Naive B cell (primary cell): ENCODE measurements around the gene CCDC183. TPM values are rescaled to one million over a fixed set of nuclear protein-coding genes. Genes with fewer than 3 reads are reported as not detected.

Experiments used
- ATAC-seq, 2 donors: fragments of 150-1000 bp; cut with Tn5 transposase; 2 replicates each; pipeline ENCODE4 v1.10.0; 2021; ENCODE audit warnings: low read depth in 2 of 2, mild to moderate bottlenecking in 2 of 2, moderate library complexity in 2 of 2
- DNase-seq: peaks from one replicate; pipeline ENCODE4 v3.0.0; 2022
- H3K27ac Mint-ChIP-seq, 6 donors: one replicate each; pipeline ENCODE4 v1.8.0; 2020 to 2022; ENCODE audit warnings: mild to moderate bottlenecking in 6 of 6, mixed read lengths in 6 of 6, moderate library complexity in 5 of 6, inconsistent platforms in 2 of 6
- H3K27me3 Mint-ChIP-seq, 3 donors: one replicate each; pipeline ENCODE4 v1.8.0; 2021 to 2022; ENCODE audit warnings: mixed read lengths in 3 of 3, mild to moderate bottlenecking in 1 of 3
- H3K36me3 Mint-ChIP-seq, 2 donors: one replicate each; pipeline ENCODE4 v1.8.0; 2020 to 2022; ENCODE audit warnings: mixed read lengths in 2 of 2, inconsistent platforms in 1 of 2, mild to moderate bottlenecking in 1 of 2
- H3K4me1 Mint-ChIP-seq, 3 donors: one replicate each; pipeline ENCODE4 v1.8.0; 2020 to 2022; ENCODE audit warnings: mixed read lengths in 3 of 3, inconsistent platforms in 1 of 3, mild to moderate bottlenecking in 1 of 3, moderate library complexity in 1 of 3
- H3K4me3 Mint-ChIP-seq, 8 donors: one replicate each; pipeline ENCODE4 v1.8.0; 2020 to 2022; ENCODE audit warnings: mild to moderate bottlenecking in 8 of 8, mixed read lengths in 8 of 8, moderate library complexity in 8 of 8, inconsistent platforms in 2 of 8
- H3K9me3 Mint-ChIP-seq, 7 donors: one replicate each; pipeline ENCODE4 v1.8.0; 2020 to 2022; ENCODE audit warnings: mixed read lengths in 7 of 7, mild to moderate bottlenecking in 5 of 7, inconsistent platforms in 2 of 7, moderate library complexity in 1 of 7
- polyA plus RNA-seq, 6 donors: library from polyadenylated mRNA; unstranded; fragments of 300-500 nt; fragmentation: Illumina TruSeq; gene quantifications; one replicate each; pipeline ENCODE4 v1.2.3, GENCODE V29; 2021; ENCODE audit warnings: low read depth in 6 of 6

CCDC183 gene
- polyA plus RNA-seq, result 1 to 10 TPM in 1 of 6 donors, under 1 TPM in 1, not detected in 4; 0.24 to 1.7 TPM

- no peaks in the 10 kb centered on the region for H3K36me3 Mint-ChIP-seq
- peaks cover 14 to 24% (median 23%) of the 10 kb centered on the region in 3 donors for H3K4me1 Mint-ChIP-seq
- no peaks in the 10 kb centered on the region for H3K9me3 Mint-ChIP-seq
- no peak for ATAC-seq
- peak within 1 kb of the TSS in 5 of 8 donors; percentile 19 to 68 (median 47) for H3K4me3 Mint-ChIP-seq
- no peaks in the 10 kb centered on the region for H3K27me3 Mint-ChIP-seq
- no peak for DNase-seq
- peak within 1 kb of the TSS in 2 of 6 donors; percentile 73 to 93 for H3K27ac Mint-ChIP-seq
These were observed at the start of gene CCDC183 for GRCh38 chr9:136796238-136796774. TSS of gene CCDC183 (plus strand) at chr9:136796338. CDS start at chr9:136796398, 60 bp downstream.

- H3K36me3 Mint-ChIP-seq, result peaks cover 0 to under 1% of the 10 kb centered on the region in 2 donors
- DNase-seq (no peak), ATAC-seq (no peak)
- no peak overlapping the region for H3K27ac Mint-ChIP-seq
- H3K4me3 Mint-ChIP-seq, result peak overlapping the region in 1 of 8 donors; percentile 37
- H3K9me3 Mint-ChIP-seq, result peaks cover 0 to 11% (median 3%) of the 10 kb centered on the region in 7 donors
- no peaks in the 10 kb centered on the region for H3K27me3 Mint-ChIP-seq
- H3K4me1 Mint-ChIP-seq, result peaks cover 41 to 70% (median 63%) of the 10 kb centered on the region in 3 donors
These were observed 49.5 kb upstream of the CCDC183 start for GRCh38 chr9:136746621-136747020.

- Mint-ChIP-seq H3K4me3 (peak overlapping the region in 3 of 8 donors; percentile 8 to 56 (median 37)), H3K9me3 (peaks cover 2 to 19% (median 11%) of the 10 kb centered on the region in 7 donors), H3K36me3 (peaks cover 3 to 8% of the 10 kb centered on the region in 2 donors), H3K27me3 (no peaks in the 10 kb centered on the region), H3K4me1 (peaks cover 41 to 64% (median 63%) of the 10 kb centered on the region in 3 donors), H3K27ac (peak overlapping the region in 5 of 6 donors; percentile 59 to 95 (median 81))
- ATAC-seq (no peak), DNase-seq (no peak)
These were observed 48.7 kb upstream of the CCDC183 start for GRCh38 chr9:136747161-136748060.

GRCh38 chr9:136748201-136748600 lies 47.9 kb upstream of the CCDC183 start, which contains the start of gene LCN6:
TSS of gene LCN6 (minus strand) at chr9:136748525. CDS start at chr9:136748483, 42 bp downstream.
- Mint-ChIP-seq H3K4me3 (peak within 1 kb of the TSS; percentile 60 to 90 (median 78)), H3K36me3 (peaks cover 8 to 15% of the 10 kb centered on the region in 2 donors), H3K9me3 (peaks cover 6 to 25% (median 17%) of the 10 kb centered on the region in 7 donors), H3K27me3 (no peaks in the 10 kb centered on the region), H3K27ac (peak within 1 kb of the TSS; percentile 95 to 99 (median 98)), H3K4me1 (peaks cover 37 to 62% (median 61%) of the 10 kb centered on the region in 3 donors)
- ATAC-seq (no peak), DNase-seq (no peak)

- ATAC-seq, result peak in 1 of 2 donors; percentile 7
- H3K9me3 Mint-ChIP-seq, result peaks cover 6 to 25% (median 17%) of the 10 kb centered on the region in 7 donors
- DNase-seq, result no peak
- H3K4me3 Mint-ChIP-seq, result peak overlapping the region; percentile 60 to 90 (median 78)
- peak overlapping the region; percentile 95 to 99 (median 98) for H3K27ac Mint-ChIP-seq
- peaks cover 8 to 15% of the 10 kb centered on the region in 2 donors for H3K36me3 Mint-ChIP-seq
- H3K4me1 Mint-ChIP-seq, result peaks cover 35 to 54% (median 54%) of the 10 kb centered on the region in 3 donors
- no peaks in the 10 kb centered on the region for H3K27me3 Mint-ChIP-seq
These were observed 47.2 kb upstream of the CCDC183 start for GRCh38 chr9:136748666-136749611.

GRCh38 chr9:136750526-136750925 lies 45.6 kb upstream of the CCDC183 start:
- H3K27ac Mint-ChIP-seq, result peak overlapping the region; percentile 84 to 99 (median 98)
- peaks cover 34 to 62% (median 55%) of the 10 kb centered on the region in 3 donors for H3K4me1 Mint-ChIP-seq
- peak overlapping the region in 2 of 8 donors; percentile 24 to 25 for H3K4me3 Mint-ChIP-seq
- ATAC-seq (no peak), DNase-seq (no peak)
- H3K36me3 Mint-ChIP-seq, result peaks cover 8 to 17% of the 10 kb centered on the region in 2 donors
- peaks cover 6 to 28% (median 17%) of the 10 kb centered on the region in 7 donors for H3K9me3 Mint-ChIP-seq
- H3K27me3 Mint-ChIP-seq, result no peaks in the 10 kb centered on the region

- peak overlapping the region in 1 of 8 donors; percentile 8 for H3K4me3 Mint-ChIP-seq
- peaks cover 41 to 70% (median 57%) of the 10 kb centered on the region in 3 donors for H3K4me1 Mint-ChIP-seq
- H3K36me3 Mint-ChIP-seq, result peaks cover 8 to 21% of the 10 kb centered on the region in 2 donors
- no peaks in the 10 kb centered on the region for H3K27me3 Mint-ChIP-seq
- peaks cover 6 to 29% (median 17%) of the 10 kb centered on the region in 7 donors for H3K9me3 Mint-ChIP-seq
- DNase-seq (no peak), ATAC-seq (no peak)
- H3K27ac Mint-ChIP-seq, result peak overlapping the region in 4 of 6 donors; percentile 28 to 95 (median 70)
These were observed 44.9 kb upstream of the CCDC183 start for GRCh38 chr9:136751244-136751643.

- DNase-seq, result no peak
- Mint-ChIP-seq H3K36me3 (peaks cover 8 to 21% of the 10 kb centered on the region in 2 donors), H3K4me1 (peaks cover 41 to 73% (median 61%) of the 10 kb centered on the region in 3 donors), H3K27ac (peak overlapping the region in 5 of 6 donors; percentile 7 to 95 (median 50)), H3K27me3 (no peaks in the 10 kb centered on the region), H3K9me3 (peaks cover 6 to 29% (median 17%) of the 10 kb centered on the region in 7 donors), H3K4me3 (no peak overlapping the region)
- no peak for ATAC-seq
These were observed 44.3 kb upstream of the CCDC183 start for GRCh38 chr9:136751814-136752213.

- Mint-ChIP-seq H3K27me3 (no peaks in the 10 kb centered on the region), H3K27ac (peak overlapping the region in 1 of 6 donors; percentile 84), H3K36me3 (peaks cover 8 to 21% of the 10 kb centered on the region in 2 donors), H3K9me3 (peaks cover 6 to 29% (median 17%) of the 10 kb centered on the region in 7 donors), H3K4me3 (peak overlapping the region in 1 of 8 donors; percentile 89), H3K4me1 (peaks cover 30 to 72% (median 60%) of the 10 kb centered on the region in 3 donors)
- DNase-seq, result no peak
- ATAC-seq, result no peak
These were observed 42.6 kb upstream of the CCDC183 start for GRCh38 chr9:136753371-136754058.

GRCh38 chr9:136754059-136754572 lies 42.0 kb upstream of the CCDC183 start:
- DNase-seq (peak; percentile 60), ATAC-seq (no peak)
- Mint-ChIP-seq H3K9me3 (peaks cover 6 to 29% (median 17%) of the 10 kb centered on the region in 7 donors), H3K36me3 (peaks cover 8 to 21% of the 10 kb centered on the region in 2 donors), H3K4me3 (peak overlapping the region in 7 of 8 donors; percentile 22 to 87 (median 47)), H3K27ac (peak overlapping the region in 2 of 6 donors; percentile 90 to 94), H3K4me1 (peaks cover 27 to 71% (median 55%) of the 10 kb centered on the region in 3 donors), H3K27me3 (no peaks in the 10 kb centered on the region)

GRCh38 chr9:136754626-136755301 lies 41.4 kb upstream of the CCDC183 start:
- Mint-ChIP-seq H3K4me3 (peak overlapping the region in 7 of 8 donors; percentile 22 to 96 (median 47)), H3K27me3 (no peaks in the 10 kb centered on the region), H3K4me1 (peaks cover 27 to 68% (median 53%) of the 10 kb centered on the region in 3 donors), H3K36me3 (peaks cover 8 to 21% of the 10 kb centered on the region in 2 donors), H3K9me3 (peaks cover 6 to 29% (median 17%) of the 10 kb centered on the region in 7 donors), H3K27ac (peak overlapping the region in 2 of 6 donors; percentile 90 to 94)
- peak in 1 of 2 donors; percentile 6 for ATAC-seq
- DNase-seq, result no peak
